SU-DHL-6 (cell line): ENCODE data around the gene TAS2R50.

Experiments
- H2AFZ ChIP-seq: fragments of 200-600 bp; sonication (generic); 2 replicates; pipeline ENCODE4 v1.6.1; 2014; ENCODE audit warnings: low read depth, mild to moderate bottlenecking, moderate library complexity, mixed read lengths, antibody characterized with exemption, low read length; ENCODE audit not compliant: severe bottlenecking
- H3F3A ChIP-seq: fragments of 200-600 bp; shearing (Covaris generic); 2 replicates; pipeline ENCODE4 v1.6.0; 2016; ENCODE audit warnings: antibody characterized with exemption, mild to moderate bottlenecking; ENCODE audit not compliant: insufficient read depth
- H3K27ac ChIP-seq: fragments of 200-600 bp; sonication (generic); 2 replicates; pipeline ENCODE4 v1.5.1; 2016; ENCODE audit warnings: low read depth, mild to moderate bottlenecking, low read length, moderate library complexity, mixed read lengths
- H3K27me3 ChIP-seq: fragments of 200-600 bp; sonication (generic), shearing (Covaris generic); 2 replicates; pipeline ENCODE4 v1.6.0; 2014; ENCODE audit warnings: mild to moderate bottlenecking, low read length
- H3K36me3 ChIP-seq: fragments of 200-600 bp; sonication (generic); 2 replicates; pipeline ENCODE4 v1.6.1; 2014; ENCODE audit warnings: mild to moderate bottlenecking, low read length, mixed read lengths
- H3K4me2 ChIP-seq: fragments of 300-600, 200-600 bp; shearing (Covaris generic), sonication (generic); 2 replicates; pipeline ENCODE4 v1.6.0; 2014; ENCODE audit warnings: low read length, low read depth, mild to moderate bottlenecking; ENCODE audit not compliant: poor library complexity, severe bottlenecking
- H3K4me3 ChIP-seq: fragments of 200-600 bp; sonication (generic); 2 replicates; pipeline ENCODE4 v1.5.1; 2014; ENCODE audit warnings: antibody characterized with exemption, low read length, mild to moderate bottlenecking, mixed read lengths; ENCODE audit not compliant: insufficient read depth, poor library complexity, severe bottlenecking
- H3K79me2 ChIP-seq: fragments of 200-600 bp; sonication (generic); 2 replicates; pipeline ENCODE4 v1.6.1; 2014; ENCODE audit warnings: mild to moderate bottlenecking, low read length, moderate library complexity; ENCODE audit not compliant: insufficient read depth
- H3K9ac ChIP-seq: fragments of 200-600 bp; sonication (generic); 2 replicates; pipeline ENCODE4 v1.7.0; 2014; ENCODE audit warnings: mild to moderate bottlenecking, low read length
- H3K9me2 ChIP-seq: fragments of 200-600 bp; sonication (generic); replicated peaks from 2 replicates; pipeline ENCODE4 v1.6.1; 2014; ENCODE audit warnings: low read length; ENCODE audit not compliant: insufficient read depth
- H3K9me3 ChIP-seq: fragments of 200-600 bp; sonication (generic); 2 replicates; pipeline ENCODE4 v1.6.1; 2014; ENCODE audit warnings: low read length, mixed read lengths; ENCODE audit not compliant: insufficient read depth
- H4K20me1 ChIP-seq: fragments of 200-600 bp; sonication (generic); 2 replicates; pipeline ENCODE4 v1.6.1; 2014; ENCODE audit warnings: low read depth, mild to moderate bottlenecking, antibody characterized with exemption, low read length, moderate library complexity, mixed read lengths
- EZH2phosphoT487 ChIP-seq: fragments of 200-600 bp; sonication (generic), shearing (Covaris generic); conservative IDR thresholded peaks from 2 replicates; pipeline ENCODE4 v1.6.1; 2018; ENCODE audit warnings: mild to moderate bottlenecking, antibody characterized with exemption, low read length, moderate library complexity, mixed read lengths
- TF ChIP-seq, protein P1 (sequence below): fragments of 200-600 bp; sonication (generic); IDR thresholded peaks from one replicate; pipeline ENCODE4 v1.5.1; 2017; ENCODE audit warnings: antibody characterized with exemption, mild to moderate bottlenecking, low read length, moderate library complexity; ENCODE audit not compliant: insufficient read depth, poor library complexity, severe bottlenecking

Gene TAS2R50

GRCh38 chr12:10966314-10966713 is 20.4 kb downstream of the TAS2R50 start:
- Histone ChIP-seq H3K27me3 (no peaks in the 10 kb centered on the region), H3K79me2 (no peaks in the 10 kb centered on the region), H3K36me3 (no peaks in the 10 kb centered on the region), H3K9me2 (no peaks in the 10 kb centered on the region), H2AFZ (no peak overlapping the region), H3F3A (no peaks in the 10 kb centered on the region), H3K4me2 (no peak overlapping the region), H3K9ac (no peak overlapping the region), H3K27ac (no peak overlapping the region), H4K20me1 (no peaks in the 10 kb centered on the region), H3K4me3 (no peak overlapping the region), H3K9me3 (no peaks in the 10 kb centered on the region)
- TF ChIP-seq, protein P1, sequence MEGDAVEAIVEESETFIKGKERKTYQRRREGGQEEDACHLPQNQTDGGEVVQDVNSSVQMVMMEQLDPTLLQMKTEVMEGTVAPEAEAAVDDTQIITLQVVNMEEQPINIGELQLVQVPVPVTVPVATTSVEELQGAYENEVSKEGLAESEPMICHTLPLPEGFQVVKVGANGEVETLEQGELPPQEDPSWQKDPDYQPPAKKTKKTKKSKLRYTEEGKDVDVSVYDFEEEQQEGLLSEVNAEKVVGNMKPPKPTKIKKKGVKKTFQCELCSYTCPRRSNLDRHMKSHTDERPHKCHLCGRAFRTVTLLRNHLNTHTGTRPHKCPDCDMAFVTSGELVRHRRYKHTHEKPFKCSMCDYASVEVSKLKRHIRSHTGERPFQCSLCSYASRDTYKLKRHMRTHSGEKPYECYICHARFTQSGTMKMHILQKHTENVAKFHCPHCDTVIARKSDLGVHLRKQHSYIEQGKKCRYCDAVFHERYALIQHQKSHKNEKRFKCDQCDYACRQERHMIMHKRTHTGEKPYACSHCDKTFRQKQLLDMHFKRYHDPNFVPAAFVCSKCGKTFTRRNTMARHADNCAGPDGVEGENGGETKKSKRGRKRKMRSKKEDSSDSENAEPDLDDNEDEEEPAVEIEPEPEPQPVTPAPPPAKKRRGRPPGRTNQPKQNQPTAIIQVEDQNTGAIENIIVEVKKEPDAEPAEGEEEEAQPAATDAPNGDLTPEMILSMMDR, result no peak

GRCh38 chr12:10965476-10965875 is 21.2 kb downstream of the TAS2R50 start:
- Histone ChIP-seq H3K27me3 (no peaks in the 10 kb centered on the region), H3K4me2 (no peak overlapping the region), H3K79me2 (no peaks in the 10 kb centered on the region), H3K9ac (no peak overlapping the region), H3K27ac (no peak overlapping the region), H3K9me2 (no peaks in the 10 kb centered on the region), H3K9me3 (no peaks in the 10 kb centered on the region), H3K36me3 (no peaks in the 10 kb centered on the region), H3K4me3 (no peak overlapping the region), H4K20me1 (no peaks in the 10 kb centered on the region), H2AFZ (no peak overlapping the region), H3F3A (no peaks in the 10 kb centered on the region)
- no peak for TF ChIP-seq EZH2phosphoT487
- TF ChIP-seq, protein P1, result no peak

DNA sequence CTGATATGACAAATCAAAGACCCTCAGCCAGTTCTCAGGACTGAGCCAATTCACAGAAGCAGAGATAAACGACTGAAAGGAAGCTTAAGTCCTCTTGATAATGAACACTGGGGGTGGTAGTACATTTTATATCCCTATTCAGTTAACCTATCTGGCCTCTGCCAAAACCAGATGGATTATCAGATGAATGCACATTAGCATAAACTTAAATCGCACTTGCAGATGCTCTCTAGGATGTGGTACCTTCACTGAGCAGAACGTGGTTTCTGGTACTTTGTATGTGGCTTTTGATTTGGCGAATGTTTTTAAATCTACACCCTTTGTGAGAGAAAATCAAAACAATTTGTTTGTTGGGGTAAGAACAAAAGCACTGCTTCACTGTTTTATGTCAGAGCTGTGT is 26.5 kb downstream of the TAS2R50 start:
- Histone ChIP-seq H3K9me3 (no peaks in the 10 kb centered on the region), H3K4me3 (no peak overlapping the region), H3K9ac (no peak overlapping the region), H2AFZ (no peak overlapping the region), H3K9me2 (no peaks in the 10 kb centered on the region), H3K27me3 (no peaks in the 10 kb centered on the region), H3K27ac (no peak overlapping the region), H3K36me3 (no peaks in the 10 kb centered on the region), H3K79me2 (no peaks in the 10 kb centered on the region), H3K4me2 (no peak overlapping the region), H3F3A (no peaks in the 10 kb centered on the region), H4K20me1 (no peaks in the 10 kb centered on the region)
- no peak for TF ChIP-seq EZH2phosphoT487
- TF ChIP-seq, protein P1, result no peak

GRCh38 chr12:10959804-10960203 is 26.9 kb downstream of the TAS2R50 start:
- Histone ChIP-seq H3K9ac (no peak overlapping the region), H4K20me1 (no peaks in the 10 kb centered on the region), H3K79me2 (no peaks in the 10 kb centered on the region), H3K4me2 (no peak overlapping the region), H3K27me3 (no peaks in the 10 kb centered on the region), H3K4me3 (no peak overlapping the region), H3F3A (no peaks in the 10 kb centered on the region), H3K36me3 (no peaks in the 10 kb centered on the region), H2AFZ (no peak overlapping the region), H3K27ac (no peak overlapping the region), H3K9me2 (no peaks in the 10 kb centered on the region), H3K9me3 (no peaks in the 10 kb centered on the region)
- TF ChIP-seq EZH2phosphoT487, result no peak
- TF ChIP-seq, protein P1, result no peak
